Hepatic stellate cell (primary cell): ENCODE measurements around the gene LEMD3.
"Not testable (repeated sequence)": the region's sequence is repeated elsewhere in the genome, so short reads cannot be mapped to it uniquely, and the experiment has no call there.

ENCODE experiments used
- DNase-seq: peaks from one replicate; pipeline ENCODE4 v3.0.0; 2011; ENCODE audit warnings: low spot score

LEMD3 gene

DNA sequence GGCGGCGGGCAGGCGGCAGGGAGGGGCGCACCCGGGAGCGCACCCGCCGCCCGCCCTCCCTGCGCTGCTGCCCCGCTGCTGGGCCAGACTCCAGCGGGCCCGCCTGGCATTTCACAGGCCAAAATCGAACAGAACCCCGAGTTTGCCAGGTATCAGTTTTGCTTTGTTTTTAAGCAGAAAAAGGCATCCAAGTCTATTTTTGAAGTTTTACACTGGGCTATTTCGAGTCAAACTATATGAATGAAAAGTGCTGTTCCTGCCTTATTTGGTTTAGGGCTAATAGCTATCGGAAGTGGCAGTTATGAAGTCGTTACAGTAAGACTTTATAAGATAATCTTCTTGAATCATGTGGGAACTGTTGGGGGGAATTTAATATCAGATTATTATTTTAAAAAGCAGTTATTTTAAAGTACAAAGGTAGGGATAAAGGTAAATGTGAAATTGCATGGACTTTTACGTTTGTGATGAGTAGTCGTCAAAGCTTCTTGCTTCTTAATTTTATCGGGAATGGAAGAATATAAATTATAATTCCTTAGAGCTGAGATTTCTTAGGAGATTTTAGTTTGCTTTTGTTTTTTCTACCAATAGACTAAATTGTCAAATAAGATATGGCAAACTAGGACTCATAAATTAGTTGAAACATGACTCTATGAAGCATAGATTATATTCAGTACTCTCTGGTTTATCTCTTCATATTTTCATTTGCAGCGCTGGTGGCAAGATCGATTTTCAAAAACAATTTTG, 110.2 kb downstream of the LEMD3 start:
- DNase-seq, result peak; percentile 17

DNA sequence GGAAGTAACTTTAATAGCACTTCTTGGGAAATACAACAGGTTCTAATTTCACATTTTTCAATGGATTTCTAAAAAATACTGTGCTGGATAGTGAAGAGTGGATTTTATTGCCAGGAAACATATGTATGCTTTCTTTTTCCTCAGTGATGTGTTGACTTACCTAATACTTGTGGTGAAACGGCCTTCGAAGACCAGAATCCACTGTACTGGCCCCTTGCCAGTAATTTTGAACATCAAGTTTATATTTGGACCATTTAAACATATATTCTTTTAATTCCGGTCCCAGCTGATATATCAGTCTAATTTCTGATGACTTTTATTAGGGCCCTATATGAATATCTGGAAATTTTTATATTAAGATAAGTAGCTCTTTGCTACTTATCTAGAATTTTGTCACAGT, 110.9 kb downstream of the LEMD3 start:
- peak; percentile 19 for DNase-seq

DNA sequence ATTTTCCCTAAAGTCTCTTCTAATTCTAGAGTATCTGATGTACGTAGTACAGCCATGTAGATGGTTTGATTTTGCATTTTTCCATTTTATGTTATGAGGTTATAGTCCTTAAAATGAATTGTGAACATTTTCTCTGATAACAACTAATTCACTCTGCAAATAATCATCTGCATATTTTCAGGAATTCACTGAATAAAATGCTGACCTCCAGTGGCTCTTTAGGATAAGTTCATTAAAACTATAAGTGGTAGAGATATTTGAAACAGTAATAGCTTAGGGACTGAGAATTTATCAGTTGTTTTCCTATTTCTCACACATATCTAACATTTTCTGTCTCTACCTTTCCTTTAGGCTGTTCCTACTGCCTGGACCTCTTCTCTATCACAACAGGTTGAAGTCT, 113.5 kb downstream of the LEMD3 start:
- no peak for DNase-seq

DNA sequence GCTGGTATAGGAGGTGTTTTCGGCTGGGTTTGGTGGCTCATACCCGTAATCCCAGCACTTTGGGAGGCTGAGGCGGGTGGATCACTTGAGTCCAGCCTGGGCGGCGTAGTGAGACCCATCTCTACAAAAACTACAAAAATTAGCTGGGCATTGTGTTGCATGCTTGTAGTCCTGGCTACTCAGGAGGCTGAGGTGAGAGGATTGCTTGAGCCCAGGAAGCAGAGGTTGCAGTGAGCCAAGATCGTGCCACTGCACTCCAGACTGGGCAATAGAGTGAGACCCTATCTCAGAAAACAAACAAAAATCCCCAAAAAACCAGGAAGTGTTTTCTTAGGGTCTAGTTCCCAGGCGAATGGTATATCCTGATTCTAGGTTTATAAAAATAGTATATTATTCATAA, 116.1 kb downstream of the LEMD3 start:
- DNase-seq, result not testable (repeated sequence)

DNA sequence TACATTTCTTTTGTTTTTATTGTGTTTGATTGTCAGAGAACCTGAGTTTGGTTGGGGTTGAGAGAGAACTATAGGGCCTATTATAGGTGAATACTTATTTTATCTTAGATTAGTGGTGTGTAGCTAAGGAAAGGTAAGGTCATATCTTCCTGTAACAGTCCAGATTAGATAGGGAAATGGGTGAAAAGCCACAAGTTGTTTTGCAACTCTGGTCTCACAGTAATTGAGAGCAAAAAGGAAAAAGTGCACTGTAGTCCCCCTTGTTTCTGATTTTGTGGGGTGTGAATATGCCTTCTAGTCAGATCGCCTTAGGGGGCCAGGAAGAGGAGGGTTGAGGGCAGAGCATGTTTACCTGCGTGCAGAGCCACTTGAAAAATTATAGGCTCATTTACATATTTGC, 118.0 kb downstream of the LEMD3 start:
- DNase-seq, result no peak

DNA sequence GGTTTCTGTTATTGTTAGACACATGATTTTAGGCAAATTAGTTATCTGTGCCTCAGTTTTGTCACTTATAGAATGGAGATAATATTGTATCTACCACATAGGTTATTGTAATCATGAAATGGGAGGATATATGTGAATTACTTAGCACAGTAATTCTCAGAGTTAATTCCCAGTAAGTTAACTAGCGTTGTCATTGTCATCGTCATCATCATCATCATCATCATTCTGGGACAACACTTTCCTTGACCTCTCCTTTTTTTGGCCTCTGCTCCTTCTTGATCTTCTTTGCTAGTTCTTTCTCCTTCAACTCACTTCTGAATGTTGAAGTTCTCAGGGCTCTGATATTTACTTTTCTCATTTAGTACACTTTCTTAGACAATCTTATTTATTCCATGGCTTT, 122.9 kb downstream of the LEMD3 start:
- no peak for DNase-seq

DNA sequence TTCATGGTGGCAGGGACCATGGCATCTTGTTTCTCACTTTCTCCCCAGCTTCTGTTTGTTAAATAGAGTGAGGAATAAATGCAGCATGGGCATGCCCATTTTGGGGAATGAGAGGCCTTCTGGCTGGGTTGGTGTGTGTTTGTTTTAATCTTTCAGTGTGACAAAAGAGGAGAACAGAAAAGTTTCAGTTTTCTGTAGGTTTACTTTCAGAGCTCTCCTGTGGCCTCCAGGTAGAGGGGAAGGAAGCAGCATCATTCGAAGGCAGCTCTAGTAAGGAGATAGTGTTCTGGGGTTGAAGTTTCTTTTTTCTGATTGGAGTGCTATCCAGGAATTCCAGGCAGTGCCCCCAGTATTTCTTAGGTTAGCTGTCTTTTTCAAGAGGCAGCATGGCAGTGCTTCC, 124.4 kb downstream of the LEMD3 start:
- DNase-seq, result no peak

DNA sequence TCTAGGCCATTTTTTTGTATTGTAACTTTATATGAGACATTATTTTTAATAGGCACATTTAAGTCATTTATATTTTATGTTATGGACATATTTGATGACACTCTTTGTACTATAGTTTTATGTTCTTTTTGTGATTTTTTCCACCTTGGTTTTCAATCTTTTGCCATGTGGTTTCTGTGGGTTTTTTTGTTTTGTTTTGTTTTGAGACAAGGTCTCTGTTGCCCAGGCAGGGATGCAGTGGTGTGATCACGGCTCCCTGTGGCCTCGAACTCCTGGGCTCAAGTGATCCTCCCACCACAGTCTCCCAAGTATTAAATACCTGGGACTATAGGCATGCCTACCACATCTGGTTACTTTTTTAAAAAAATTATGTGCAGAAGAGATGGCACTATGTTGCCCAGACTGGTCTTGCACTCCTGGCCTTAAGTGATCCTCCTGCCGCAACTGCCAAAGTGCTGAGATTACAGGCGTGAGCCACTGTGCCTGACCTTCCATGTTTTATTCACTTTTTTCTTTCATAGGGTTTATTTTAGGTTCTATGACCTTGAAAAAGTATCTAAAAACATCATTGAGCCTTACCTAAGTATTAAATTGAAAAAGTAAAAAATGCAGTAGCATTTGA, 125.4 kb downstream of the LEMD3 start:
- no peak for DNase-seq

DNA sequence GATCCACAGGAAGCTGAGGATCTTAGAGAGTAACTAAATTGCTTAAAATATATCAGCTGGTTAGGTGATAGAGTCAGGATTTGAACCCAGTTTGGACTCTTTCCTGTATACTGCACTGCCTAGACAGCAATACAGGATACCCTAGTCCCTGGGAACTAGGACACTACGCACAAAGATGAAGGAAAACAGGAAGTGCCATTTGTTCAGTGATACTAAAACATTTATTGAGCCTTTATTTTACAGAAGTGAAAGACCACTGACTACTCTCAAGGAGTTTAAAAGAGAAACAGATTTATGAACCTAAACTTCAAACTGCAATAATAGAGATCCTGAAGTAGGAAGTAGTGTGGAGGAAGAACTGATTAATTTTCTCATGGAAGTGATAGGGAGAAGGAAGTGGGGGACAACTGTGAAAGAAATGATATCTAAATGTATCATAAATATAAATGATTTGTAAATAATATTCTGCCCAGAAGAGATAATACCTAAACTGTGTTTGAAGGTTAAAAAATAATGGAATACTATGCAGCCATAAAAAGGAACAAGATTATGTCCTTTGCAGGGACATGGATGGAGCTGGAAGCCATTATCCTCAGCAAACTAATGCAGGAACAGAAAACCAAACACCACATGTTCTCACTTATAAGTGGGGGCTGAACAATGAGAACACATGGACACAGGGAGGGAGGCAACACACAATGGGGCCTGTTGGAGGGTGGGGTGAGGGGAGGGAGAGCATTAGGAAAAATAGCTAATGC, 127.3 kb downstream of the LEMD3 start:
- no peak for DNase-seq
